ENCODE measurements around the gene TREM2. TPM values are rescaled to one million over a fixed set of nuclear protein-coding genes. Genes with fewer than 3 reads are reported as not detected.

The TREM2 gene
- total and polyA plus RNA-seq, 10 of the 15 experiments (the other 5 are each of a cell fraction or from before 2014, with no cell fraction given): not detected

DNA sequence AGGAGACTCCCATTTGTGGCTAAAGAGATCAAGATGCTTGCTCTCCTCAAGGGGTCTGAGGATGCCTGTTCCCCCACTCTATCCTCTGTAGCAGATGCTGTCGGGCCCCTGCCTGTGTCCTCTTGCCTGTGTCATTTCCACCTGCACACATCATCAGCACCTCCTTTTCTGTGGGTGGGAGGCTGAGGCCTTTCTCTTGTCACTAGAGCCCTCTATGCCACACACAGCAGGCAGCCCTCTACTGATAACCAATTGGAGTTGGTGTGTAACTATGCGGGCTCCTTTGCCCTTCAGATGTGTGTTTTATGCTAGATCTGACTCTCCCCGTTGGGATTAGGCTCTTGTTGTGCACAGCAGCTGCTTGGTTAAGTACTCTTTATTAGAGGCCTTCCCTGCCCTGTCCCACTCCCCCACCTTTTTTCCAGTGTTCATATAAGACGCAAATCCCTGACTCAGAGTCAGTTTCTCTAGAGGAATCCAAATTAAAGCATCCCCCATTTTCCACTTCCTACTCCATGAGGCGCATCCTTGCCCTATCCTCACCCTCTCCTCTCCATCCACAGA is 30.3 kb upstream of the TREM2 start:
- ChIA-PET SMC1A (ENCODE audit: uncharacterized antibody, unreplicated experiment) (no interaction called here), POLR2A (no interaction called here), RAD21 (ENCODE audit: unreplicated experiment) (no interaction called here), CTCF (no interaction called here)
- TF ChIP-seq MEF2B (IDR thresholded peaks at IDR 0.05; ENCODE audit: partially characterized antibody, poor library complexity, severe bottlenecking): no peak
- no peak for TF ChIP-seq HCFC1 (IDR thresholded peaks at IDR 0.05; ENCODE audit: low read length)
- TF ChIP-seq, protein P1, sequence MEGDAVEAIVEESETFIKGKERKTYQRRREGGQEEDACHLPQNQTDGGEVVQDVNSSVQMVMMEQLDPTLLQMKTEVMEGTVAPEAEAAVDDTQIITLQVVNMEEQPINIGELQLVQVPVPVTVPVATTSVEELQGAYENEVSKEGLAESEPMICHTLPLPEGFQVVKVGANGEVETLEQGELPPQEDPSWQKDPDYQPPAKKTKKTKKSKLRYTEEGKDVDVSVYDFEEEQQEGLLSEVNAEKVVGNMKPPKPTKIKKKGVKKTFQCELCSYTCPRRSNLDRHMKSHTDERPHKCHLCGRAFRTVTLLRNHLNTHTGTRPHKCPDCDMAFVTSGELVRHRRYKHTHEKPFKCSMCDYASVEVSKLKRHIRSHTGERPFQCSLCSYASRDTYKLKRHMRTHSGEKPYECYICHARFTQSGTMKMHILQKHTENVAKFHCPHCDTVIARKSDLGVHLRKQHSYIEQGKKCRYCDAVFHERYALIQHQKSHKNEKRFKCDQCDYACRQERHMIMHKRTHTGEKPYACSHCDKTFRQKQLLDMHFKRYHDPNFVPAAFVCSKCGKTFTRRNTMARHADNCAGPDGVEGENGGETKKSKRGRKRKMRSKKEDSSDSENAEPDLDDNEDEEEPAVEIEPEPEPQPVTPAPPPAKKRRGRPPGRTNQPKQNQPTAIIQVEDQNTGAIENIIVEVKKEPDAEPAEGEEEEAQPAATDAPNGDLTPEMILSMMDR (IDR thresholded peaks at IDR 0.05 in 2 of 3, conservative IDR thresholded peaks at IDR 0.05 in 1 of 3; ENCODE audit: control insufficient read depth in 2 of 3, extremely low read depth in 1 of 3, insufficient read depth in 1 of 3, low read depth in 3 of 3, low read length in 3 of 3): no peak
- TF ChIP-seq SUPT20H (IDR thresholded peaks at IDR 0.05; ENCODE audit: borderline replicate concordance, control insufficient read depth, low read depth, low read length): no peak
- TF ChIP-seq, protein P2, sequence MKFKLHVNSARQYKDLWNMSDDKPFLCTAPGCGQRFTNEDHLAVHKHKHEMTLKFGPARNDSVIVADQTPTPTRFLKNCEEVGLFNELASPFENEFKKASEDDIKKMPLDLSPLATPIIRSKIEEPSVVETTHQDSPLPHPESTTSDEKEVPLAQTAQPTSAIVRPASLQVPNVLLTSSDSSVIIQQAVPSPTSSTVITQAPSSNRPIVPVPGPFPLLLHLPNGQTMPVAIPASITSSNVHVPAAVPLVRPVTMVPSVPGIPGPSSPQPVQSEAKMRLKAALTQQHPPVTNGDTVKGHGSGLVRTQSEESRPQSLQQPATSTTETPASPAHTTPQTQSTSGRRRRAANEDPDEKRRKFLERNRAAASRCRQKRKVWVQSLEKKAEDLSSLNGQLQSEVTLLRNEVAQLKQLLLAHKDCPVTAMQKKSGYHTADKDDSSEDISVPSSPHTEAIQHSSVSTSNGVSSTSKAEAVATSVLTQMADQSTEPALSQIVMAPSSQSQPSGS (IDR thresholded peaks at IDR 0.05; ENCODE audit: low read length): no peak
- TF ChIP-seq CREM (IDR thresholded peaks at IDR 0.05; ENCODE audit: low read depth): no peak
- TF ChIP-seq, protein P3, sequence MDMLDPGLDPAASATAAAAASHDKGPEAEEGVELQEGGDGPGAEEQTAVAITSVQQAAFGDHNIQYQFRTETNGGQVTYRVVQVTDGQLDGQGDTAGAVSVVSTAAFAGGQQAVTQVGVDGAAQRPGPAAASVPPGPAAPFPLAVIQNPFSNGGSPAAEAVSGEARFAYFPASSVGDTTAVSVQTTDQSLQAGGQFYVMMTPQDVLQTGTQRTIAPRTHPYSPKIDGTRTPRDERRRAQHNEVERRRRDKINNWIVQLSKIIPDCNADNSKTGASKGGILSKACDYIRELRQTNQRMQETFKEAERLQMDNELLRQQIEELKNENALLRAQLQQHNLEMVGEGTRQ (IDR thresholded peaks at IDR 0.05; ENCODE audit: borderline replicate concordance, low read depth, low read length): no peak
- TF ChIP-seq TBL1XR1 (IDR thresholded peaks at IDR 0.05; ENCODE audit: low read depth, low read length): no peak
- TF ChIP-seq MTA2 (IDR thresholded peaks at IDR 0.05; ENCODE audit: low read depth): no peak
- no peak for TF ChIP-seq HDGF (IDR thresholded peaks at IDR 0.05)
- no peak for FAIRE-seq
- no peak overlapping the region for H3K9ac ChIP-seq (ENCODE audit: control insufficient read depth, insufficient read depth, low read length)
- intact Hi-C loops (cut with micrococcal nuclease; ENCODE audit: unreplicated experiment) (loop anchor here (5.0 kb wide), 1 partner anchor 124 kb away; no protein-coding TSS in a partner anchor), in situ Hi-C loops (cut with MboI) (no loop called here)
- H2AFZ ChIP-seq (ENCODE audit: control insufficient read depth, low read depth, low read length): no peak overlapping the region
- no peaks in the 10 kb centered on the region for H3K79me2 ChIP-seq (ENCODE audit: control insufficient read depth, insufficient read depth, low read length)
- no TSS peak for BruUV-seq (replicated peaks)
- no peak overlapping the region for H3K4me3 ChIP-seq
- no peak overlapping the region for H3K27ac ChIP-seq (ENCODE audit: control insufficient read depth, insufficient read depth)
- WGBS (ENCODE audit: insufficient coverage, insufficient replicate concordance, low lambda C conversion rate, missing lambda C conversion rate): 41% methylated on average over 4 of the region's 5 CpGs
- no peaks in the 10 kb centered on the region; a peak in 1 of 4 replicates for H3K27me3 ChIP-seq (replicated peaks in 1 of 2; ENCODE audit: control insufficient read depth in 2 of 2, insufficient read depth in 2 of 2, low read length in 1 of 2)
- H4K20me1 ChIP-seq (ENCODE audit: control insufficient read depth, insufficient read depth): no peaks in the 10 kb centered on the region
- no peak overlapping the region for H3K4me2 ChIP-seq (ENCODE audit: control insufficient read depth, insufficient read depth)
- no peaks in the 10 kb centered on the region for H3K4me1 ChIP-seq (ENCODE audit: control insufficient read depth, insufficient read depth, low read length)
- no peak for DNase-seq (ENCODE audit: low read depth, low spot score)
- peaks cover 0 to 4% of the 10 kb centered on the region in 2 experiments; a peak in 2 of 4 replicates for H3K36me3 ChIP-seq (ENCODE audit: control insufficient read depth in 2 of 2, insufficient read depth in 2 of 2, low read length in 1 of 2)
- no peak for ATAC-seq
- peaks cover 17% of the 10 kb centered on the region for H3K9me3 ChIP-seq (replicated peaks; ENCODE audit: control insufficient read depth, insufficient read depth, low read length)
